Activated CD4-positive, CD25-positive, alpha-beta regulatory T cell treated with anti-CD3 and anti-CD28 coated beads, Interleukin-2, amount 50 U/mL, for 16 hours (primary cell): ENCODE results near the gene CBL.

Experiments used
- DNase-seq: peaks from one replicate; pipeline ENCODE4 v3.0.0-alpha.2; 2020; ENCODE audit warnings: low read depth, low spot score

CBL gene

DNA sequence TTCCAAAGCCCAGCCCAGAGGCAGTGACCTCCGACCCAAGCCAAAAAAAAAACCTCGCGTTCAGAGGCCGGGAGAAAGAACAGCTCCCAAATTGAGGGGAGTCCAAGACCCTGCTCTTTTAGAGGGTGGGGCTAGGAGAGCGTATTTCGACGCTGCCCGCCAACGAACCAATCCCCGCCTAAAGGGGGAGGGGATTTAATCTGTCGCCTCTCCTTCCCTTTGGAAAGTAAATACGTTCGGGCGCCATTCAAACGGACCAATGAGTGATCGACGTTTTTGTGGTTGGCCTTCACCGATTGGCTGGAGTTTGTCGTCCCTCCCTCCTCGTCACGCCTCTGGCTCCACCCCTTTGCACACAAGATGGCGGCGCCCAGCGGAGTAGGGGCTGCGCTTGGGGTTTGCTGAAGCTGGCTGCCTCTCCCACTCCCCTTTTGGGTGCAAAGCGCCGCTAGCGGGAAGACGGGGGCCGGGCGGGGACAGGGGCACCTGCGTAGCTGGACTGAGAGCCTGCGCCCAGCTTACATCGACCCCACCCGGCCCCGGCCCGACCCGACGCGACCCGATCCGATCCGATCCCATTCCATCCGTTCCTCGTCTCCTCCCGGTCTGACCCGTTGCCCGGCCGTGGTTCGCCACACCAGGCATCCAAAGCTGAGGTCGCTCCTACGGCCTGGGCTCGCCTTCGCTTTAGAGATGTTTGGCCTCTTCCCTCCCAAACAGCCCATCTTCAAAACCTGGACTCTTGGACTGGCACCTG, 128.2 kb downstream of the CBL start, which contains the start of gene RNF26:
RNF26 (plus strand) TSS at position 354 of the 757 bp plus-strand sequence. CDS start 596 bp downstream, outside the sequence.
- DNase-seq: peak; percentile 92

DNA sequence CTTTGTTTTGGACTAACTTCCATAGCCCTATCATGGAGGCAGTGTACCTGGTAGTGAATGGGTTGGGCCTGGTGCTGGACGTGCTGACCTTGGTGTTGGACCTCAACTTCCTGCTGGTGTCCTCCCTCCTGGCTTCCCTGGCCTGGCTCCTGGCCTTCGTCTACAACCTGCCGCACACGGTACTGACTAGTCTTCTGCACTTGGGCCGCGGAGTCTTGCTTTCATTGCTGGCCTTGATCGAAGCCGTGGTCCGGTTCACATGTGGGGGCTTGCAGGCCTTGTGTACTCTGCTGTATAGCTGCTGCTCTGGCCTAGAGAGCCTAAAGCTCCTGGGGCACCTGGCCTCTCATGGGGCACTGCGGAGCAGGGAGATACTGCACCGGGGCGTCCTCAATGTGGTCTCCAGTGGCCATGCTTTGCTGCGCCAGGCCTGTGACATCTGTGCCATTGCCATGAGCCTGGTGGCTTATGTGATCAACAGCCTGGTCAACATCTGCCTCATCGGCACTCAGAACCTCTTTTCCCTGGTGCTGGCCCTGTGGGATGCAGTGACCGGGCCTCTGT, 129.0 kb downstream of the CBL start:
- no peak for DNase-seq

DNA sequence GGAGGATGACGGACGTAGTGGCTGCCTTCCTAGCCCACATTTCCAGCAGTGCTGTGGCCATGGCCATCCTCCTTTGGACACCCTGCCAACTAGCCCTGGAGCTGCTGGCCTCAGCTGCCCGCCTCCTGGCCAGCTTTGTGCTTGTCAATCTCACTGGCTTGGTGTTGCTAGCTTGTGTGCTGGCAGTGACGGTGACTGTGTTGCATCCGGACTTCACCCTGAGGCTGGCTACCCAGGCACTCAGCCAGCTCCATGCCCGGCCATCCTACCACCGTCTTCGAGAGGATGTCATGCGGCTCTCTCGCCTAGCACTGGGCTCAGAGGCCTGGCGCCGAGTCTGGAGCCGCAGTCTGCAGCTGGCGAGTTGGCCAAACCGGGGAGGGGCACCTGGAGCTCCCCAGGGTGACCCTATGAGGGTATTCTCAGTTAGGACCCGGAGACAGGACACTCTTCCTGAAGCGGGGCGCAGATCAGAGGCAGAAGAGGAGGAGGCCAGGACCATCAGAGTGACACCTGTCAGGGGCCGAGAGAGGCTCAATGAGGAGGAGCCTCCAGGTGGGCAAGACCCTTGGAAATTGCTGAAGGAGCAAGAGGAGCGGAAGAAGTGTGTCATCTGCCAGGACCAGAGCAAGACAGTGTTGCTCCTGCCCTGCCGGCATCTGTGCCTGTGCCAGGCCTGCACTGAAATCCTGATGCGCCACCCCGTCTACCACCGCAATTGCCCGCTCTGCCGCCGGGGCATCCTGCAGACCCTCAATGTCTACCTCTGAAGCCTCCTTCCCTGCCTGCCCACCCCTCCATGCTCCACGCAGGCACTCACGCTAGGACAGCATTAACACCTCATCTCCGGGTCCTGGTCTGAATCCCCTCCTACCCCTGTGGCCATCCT, 129.8 kb downstream of the CBL start:
- no peak for DNase-seq

DNA sequence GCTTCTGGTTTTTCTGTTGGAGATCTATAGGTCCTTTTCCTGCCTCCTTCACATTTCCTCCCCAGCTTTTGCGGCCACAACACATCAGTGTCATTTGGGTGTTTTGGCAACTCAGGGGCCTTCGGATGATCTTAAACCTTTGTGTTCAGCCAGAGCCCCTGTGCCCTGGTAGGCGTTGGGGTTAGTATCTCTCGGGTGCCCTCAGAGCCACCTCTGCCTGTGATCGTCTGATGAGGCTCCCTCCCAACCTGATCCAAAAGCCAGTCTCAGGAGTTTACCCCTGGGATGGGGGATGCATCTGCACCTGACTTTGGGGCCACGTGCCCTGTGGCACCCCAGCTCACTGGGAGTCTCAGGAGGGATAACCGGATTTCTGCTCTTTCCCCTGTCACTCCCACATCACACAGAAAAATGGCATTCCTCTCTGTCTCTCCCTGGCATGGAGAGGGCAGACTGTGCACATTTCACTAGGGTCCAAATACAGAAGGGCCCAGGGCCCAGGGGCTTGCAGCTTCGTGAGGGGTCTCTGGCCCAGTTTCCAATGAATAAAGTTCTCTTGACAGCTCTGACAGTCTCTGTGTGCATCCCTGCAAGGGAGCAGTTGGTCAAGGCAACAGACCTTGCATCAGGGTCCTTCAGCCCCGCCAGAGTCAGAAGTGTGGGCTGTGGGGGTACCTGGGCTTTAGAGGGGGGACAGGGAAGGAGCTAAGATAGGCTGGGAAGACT, 130.8 kb downstream of the CBL start:
- DNase-seq: no peak

DNA sequence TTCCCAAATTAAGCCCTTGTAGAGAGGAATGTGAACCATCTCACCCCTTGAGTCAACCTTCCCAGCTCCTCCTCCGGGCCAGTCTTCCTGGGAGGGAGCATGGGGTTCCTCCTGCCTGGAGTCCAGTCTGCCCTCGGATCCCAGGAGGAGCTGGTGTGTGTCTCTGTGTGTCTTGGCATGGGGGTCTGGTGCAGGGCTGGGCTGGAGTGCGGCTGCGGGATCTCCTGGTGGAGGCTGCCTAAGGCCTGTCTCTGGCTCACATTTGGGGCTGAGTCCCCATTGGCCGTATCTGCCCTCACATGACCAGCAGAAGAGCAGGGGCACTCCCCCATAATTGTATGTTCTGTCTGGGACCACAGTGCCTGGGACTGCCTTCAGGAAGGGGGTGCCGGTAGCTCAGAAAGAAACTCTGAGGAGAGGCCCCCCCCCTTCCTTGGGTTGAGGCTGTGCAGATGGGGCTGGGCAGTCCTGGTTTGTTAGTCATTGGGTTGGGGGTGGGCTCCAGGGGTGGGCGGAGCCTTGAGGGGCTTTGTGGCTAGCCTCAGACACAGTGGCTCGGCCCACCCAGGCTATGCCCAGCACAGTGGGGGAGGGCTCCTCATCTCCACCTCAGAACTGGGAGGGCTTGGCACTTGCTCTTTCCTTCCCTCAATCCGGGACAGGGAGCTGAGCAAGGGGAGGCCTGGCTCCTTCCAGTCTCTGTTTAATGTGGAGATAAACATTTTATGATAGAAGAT, 131.6 kb downstream of the CBL start:
- no peak for DNase-seq

DNA sequence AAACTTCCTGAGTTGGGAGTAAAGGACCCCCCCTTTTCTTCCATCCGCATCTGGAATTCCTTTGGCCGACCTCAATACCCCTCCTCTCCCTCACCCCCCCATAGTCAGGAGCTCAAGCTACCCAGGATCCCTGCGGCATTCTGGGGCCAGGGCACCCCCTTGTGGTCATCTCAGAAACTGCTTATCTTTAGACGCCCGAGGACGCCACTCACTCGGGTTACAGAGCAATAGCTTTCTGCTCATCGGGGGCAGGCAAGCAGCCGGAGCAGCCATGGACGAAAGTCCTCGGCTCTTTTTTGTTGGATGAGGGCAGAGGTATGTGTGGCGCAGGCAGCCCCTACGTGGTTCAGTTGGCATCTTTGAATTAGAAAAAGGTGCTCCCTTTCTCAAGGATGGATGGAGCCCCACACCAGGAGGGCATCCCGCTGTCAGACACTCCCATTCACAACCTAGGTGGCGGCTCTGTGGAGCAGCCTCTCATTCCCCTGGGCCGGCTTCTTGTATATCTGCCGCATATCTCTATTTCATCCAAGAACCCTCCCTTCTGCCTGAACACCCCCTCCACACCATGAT, 132.3 kb downstream of the CBL start:
- DNase-seq: no peak

DNA sequence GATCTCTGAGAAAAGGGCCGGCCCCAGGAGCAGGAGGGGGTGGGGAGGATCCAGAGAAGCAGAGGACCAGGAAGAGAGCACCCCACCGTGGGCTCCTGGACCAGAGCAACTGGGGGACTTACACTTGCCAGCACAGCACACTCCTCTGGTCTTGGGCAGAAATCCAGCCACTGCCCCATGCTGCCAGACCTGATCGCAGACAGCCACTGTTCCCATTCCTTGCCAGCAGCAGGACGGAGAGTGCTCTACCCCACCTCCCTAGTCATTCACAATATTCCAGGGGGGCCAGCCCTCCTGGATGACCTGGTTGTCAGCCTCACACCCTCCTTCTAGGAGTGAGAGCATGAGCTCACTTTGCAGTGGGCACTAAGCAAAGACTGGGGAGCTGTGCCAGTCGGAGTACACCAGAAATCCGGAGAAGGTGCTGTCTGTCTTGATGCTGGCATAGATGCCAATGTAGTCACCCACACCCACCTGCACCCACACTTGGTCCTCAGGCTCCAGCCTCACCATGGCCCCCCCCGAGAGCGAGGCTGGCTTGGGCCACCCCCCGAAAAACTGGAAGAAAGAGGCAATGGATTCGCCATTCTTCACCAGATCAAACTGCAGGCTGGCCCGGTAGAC, 132.9 kb downstream of the CBL start:
- DNase-seq: no peak

- DNase-seq: no peak
These were observed 133.6 kb downstream of the CBL start for GRCh38 chr11:119339589-119340334.

- DNase-seq: no peak
These were observed 134.4 kb downstream of the CBL start, which contains the start of gene C1QTNF5 for GRCh38 chr11:119340335-119341221. C1QTNF5 (minus strand) TSS chr11:119340883; CDS start chr11:119340397, 486 bp downstream.

GRCh38 chr11:119341222-119342022, 135.3 kb downstream of the CBL start:
- DNase-seq: no peak

GRCh38 chr11:119342023-119342300, 135.8 kb downstream of the CBL start:
- no peak for DNase-seq

GRCh38 chr11:119342362-119343130, 136.4 kb downstream of the CBL start:
- no peak for DNase-seq

GRCh38 chr11:119343726-119344125, 137.6 kb downstream of the CBL start:
- no peak for DNase-seq

DNA sequence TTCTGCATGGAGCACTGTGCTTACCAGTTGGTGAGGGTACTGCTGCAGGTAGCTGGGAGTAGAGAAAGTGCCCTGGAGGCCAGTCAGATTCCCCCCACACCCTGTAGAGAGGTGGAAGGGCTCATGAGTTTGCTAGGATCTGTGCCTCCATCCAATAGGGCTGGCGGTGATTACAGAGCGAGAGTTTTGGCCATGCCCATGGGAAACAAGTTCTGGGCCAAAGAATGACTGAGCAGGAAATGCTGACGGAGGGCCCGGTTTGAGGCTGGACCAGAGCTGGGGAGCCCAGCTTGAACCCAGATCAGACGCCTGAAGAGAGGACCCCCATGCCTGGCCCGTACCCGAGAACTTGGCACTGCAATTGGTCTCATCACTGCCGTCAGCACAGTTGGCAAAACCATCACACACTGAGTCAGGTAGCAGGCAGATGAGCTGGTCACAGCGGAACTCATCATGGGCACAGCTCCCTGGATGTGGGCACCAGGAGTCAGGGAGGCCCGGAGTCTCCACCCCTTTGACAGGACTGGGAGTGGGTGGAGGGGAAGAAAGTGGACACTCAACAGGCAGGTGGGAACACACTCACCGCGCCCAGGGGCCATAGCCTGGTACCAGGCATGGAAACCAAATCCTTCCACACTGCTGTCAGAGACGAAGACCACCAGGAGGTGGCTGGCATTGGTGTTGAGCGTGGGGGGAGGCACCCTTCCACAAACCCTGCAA, 138.3 kb downstream of the CBL start:
- no peak for DNase-seq

DNA sequence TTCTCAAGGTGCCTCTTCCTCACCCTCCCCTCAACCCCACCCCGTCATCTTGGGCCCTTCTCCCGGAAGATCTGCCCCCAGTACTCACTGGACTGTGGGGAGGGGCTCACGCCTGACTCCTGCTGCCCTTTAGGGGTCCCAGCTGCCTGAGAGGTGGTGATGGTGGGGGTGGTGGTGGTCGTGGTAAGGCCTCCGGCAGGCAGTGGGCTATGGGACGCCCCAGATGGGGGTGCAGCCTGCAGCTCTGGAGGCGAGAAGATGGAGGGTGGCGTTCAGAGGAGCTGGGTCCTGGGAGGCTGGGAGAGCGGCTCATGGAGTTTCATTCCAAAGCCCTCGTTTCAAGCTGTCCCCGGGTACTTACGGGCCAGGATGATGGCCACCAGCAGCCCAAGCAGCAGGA, 139.5 kb downstream of the CBL start:
- no peak for DNase-seq

- no peak for DNase-seq
These were observed 140.5 kb downstream of the CBL start, which contains the start of gene MFRP for GRCh38 chr11:119346605-119347004. MFRP (minus strand) TSS chr11:119346705; CDS start chr11:119346513, 192 bp downstream.
